HG03432 (cell line): ENCODE measurements around the gene CCR6.
"Not testable (repeated sequence)": the region's sequence is repeated elsewhere in the genome, so short reads cannot be mapped to it uniquely, and the experiment has no call there.

Source experiments
- ATAC-seq: cut with Tn5 transposase; IDR thresholded peaks from one replicate; pipeline ENCODE4 v1.9.1; 2021; ENCODE audit warnings: mild to moderate bottlenecking, moderate library complexity; ENCODE audit not compliant: unreplicated experiment

Gene CCR6

GRCh38 chr6:167165858-167166471 lies 43.1 kb downstream of the CCR6 start:
- no peak for ATAC-seq

- ATAC-seq = not testable (repeated sequence)
Measured at GRCh38 chr6:167167699-167168098, 44.8 kb downstream of the CCR6 start.

- not testable (repeated sequence) for ATAC-seq
Measured at GRCh38 chr6:167168296-167168695, 45.4 kb downstream of the CCR6 start.

- not testable (repeated sequence) for ATAC-seq
Measured at GRCh38 chr6:167169867-167170266, 47.0 kb downstream of the CCR6 start.

GRCh38 chr6:167171300-167171699 lies 48.4 kb downstream of the CCR6 start:
- ATAC-seq = not testable (repeated sequence)

GRCh38 chr6:167172011-167172410 lies 49.1 kb downstream of the CCR6 start:
- not testable (repeated sequence) for ATAC-seq

- ATAC-seq = not testable (repeated sequence)
Measured at GRCh38 chr6:167177271-167177670, 54.4 kb downstream of the CCR6 start.

GRCh38 chr6:167178896-167179655 lies 56.2 kb downstream of the CCR6 start:
- not testable (repeated sequence) for ATAC-seq

- ATAC-seq = not testable (repeated sequence)
Measured at GRCh38 chr6:167180086-167180485, 57.2 kb downstream of the CCR6 start.

GRCh38 chr6:167181351-167181750 lies 58.5 kb downstream of the CCR6 start:
- ATAC-seq = not testable (repeated sequence)

- peak; percentile 83 for ATAC-seq
Measured at GRCh38 chr6:167182913-167183314, 60.0 kb downstream of the CCR6 start.

GRCh38 chr6:167185101-167185500 lies 62.2 kb downstream of the CCR6 start:
- ATAC-seq = not testable (repeated sequence)

- not testable (repeated sequence) for ATAC-seq
Measured at GRCh38 chr6:167187275-167187674, 64.4 kb downstream of the CCR6 start.
